Measurements from ENCODE around the gene TAGAP.

GRCh38 chr6:159056899-159057298 lies 12.1 kb upstream of the TAGAP start:
- no peak for TF ChIP-seq CTCF (IDR thresholded peaks at IDR 0.05; ENCODE audit: low read length)
- no peak for TF ChIP-seq EZH2 (IDR thresholded peaks at IDR 0.05; ENCODE audit: borderline replicate concordance, low read length)

Data from OCI-LY1 (cell line).